Measurements from ENCODE around the gene ACTN2.

Gene ACTN2

DNA sequence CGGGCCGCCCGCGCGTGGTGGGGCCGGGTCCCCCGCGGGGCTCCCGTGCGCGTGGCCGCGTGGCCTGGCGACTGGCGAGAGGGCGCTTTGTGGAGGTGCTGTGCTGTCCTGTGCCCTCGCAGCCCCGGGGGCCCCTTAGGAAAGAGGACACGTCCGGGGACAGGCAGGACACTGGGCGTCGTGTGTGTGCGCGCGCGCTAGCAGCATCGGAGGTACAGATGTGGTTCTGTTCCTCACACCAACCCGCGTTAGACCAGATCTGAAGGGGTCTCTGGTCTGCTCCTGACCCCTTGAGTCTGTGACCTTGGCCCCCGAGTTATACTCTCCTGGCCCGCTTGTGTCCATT lies 489 bp downstream of the ACTN2 start:
- Histone ChIP-seq H3K9me3 (ENCODE audit: insufficient read depth, low read depth, low read length) (no peaks in the 10 kb centered on the region), H3K9me2 (replicated peaks; ENCODE audit: low read depth, low read length) (no peaks in the 10 kb centered on the region), H2AFZ (ENCODE audit: low read length) (no peak overlapping the region), H3K79me2 (ENCODE audit: insufficient read depth, low read length) (no peaks in the 10 kb centered on the region), H3K4me1 (ENCODE audit: insufficient read depth, low read length, poor library complexity, severe bottlenecking) (no peaks in the 10 kb centered on the region), H3K36me3 (ENCODE audit: insufficient read depth, low read length) (no peaks in the 10 kb centered on the region), H3K9ac (ENCODE audit: low read depth, low read length, poor library complexity, severe bottlenecking) (no peak overlapping the region), H3K27me3 (ENCODE audit: insufficient read depth, low read length, poor library complexity, severe bottlenecking) (no peaks in the 10 kb centered on the region), H3F3A (ENCODE audit: low read depth) (no peaks in the 10 kb centered on the region), H3K4me3 (ENCODE audit: low read length, poor library complexity, severe bottlenecking) (no peak overlapping the region), H3K4me2 (ENCODE audit: low read depth, low read length, poor library complexity, severe bottlenecking) (no peak overlapping the region), H4K20me1 (ENCODE audit: insufficient read depth, low read length, poor library complexity, severe bottlenecking) (no peaks in the 10 kb centered on the region)
- TF ChIP-seq, protein P1, sequence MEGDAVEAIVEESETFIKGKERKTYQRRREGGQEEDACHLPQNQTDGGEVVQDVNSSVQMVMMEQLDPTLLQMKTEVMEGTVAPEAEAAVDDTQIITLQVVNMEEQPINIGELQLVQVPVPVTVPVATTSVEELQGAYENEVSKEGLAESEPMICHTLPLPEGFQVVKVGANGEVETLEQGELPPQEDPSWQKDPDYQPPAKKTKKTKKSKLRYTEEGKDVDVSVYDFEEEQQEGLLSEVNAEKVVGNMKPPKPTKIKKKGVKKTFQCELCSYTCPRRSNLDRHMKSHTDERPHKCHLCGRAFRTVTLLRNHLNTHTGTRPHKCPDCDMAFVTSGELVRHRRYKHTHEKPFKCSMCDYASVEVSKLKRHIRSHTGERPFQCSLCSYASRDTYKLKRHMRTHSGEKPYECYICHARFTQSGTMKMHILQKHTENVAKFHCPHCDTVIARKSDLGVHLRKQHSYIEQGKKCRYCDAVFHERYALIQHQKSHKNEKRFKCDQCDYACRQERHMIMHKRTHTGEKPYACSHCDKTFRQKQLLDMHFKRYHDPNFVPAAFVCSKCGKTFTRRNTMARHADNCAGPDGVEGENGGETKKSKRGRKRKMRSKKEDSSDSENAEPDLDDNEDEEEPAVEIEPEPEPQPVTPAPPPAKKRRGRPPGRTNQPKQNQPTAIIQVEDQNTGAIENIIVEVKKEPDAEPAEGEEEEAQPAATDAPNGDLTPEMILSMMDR (conservative IDR thresholded peaks at IDR 0.05; ENCODE audit: low read length), result no peak
- no peak for TF ChIP-seq EZH2phosphoT487 (IDR thresholded peaks at IDR 0.05; ENCODE audit: borderline replicate concordance)

DNA sequence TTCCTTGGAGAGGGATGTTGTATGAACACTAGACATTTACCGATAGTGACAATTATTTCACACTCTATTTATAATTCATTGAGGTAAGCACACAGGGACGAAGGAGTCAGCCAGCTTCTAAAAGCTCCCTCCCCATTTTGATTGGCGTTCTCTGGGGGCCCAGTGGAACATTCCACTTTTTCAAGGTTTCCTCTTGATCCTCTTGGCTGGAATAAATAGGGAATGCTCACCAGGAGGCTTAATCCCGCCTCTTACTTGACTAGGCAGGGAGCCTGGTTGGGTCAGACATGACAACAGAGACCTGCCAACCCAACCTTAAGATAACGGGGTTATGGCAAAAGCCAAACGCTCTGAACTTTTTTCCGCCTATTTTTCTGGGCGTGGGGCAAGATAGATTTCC lies 974 bp downstream of the ACTN2 start:
- no peaks in the 10 kb centered on the region for H3K9me2 ChIP-seq (replicated peaks; ENCODE audit: low read depth, low read length)
- H3K9ac ChIP-seq (ENCODE audit: low read depth, low read length, poor library complexity, severe bottlenecking), result no peak overlapping the region
- no peak overlapping the region for H3K4me3 ChIP-seq (ENCODE audit: low read length, poor library complexity, severe bottlenecking)
- H4K20me1 ChIP-seq (ENCODE audit: insufficient read depth, low read length, poor library complexity, severe bottlenecking), result no peaks in the 10 kb centered on the region
- H3K36me3 ChIP-seq (ENCODE audit: insufficient read depth, low read length), result no peaks in the 10 kb centered on the region
- H3K79me2 ChIP-seq (ENCODE audit: insufficient read depth, low read length), result no peaks in the 10 kb centered on the region
- TF ChIP-seq, protein P1 (conservative IDR thresholded peaks at IDR 0.05; ENCODE audit: low read length), result no peak
- TF ChIP-seq EZH2phosphoT487 (IDR thresholded peaks at IDR 0.05; ENCODE audit: borderline replicate concordance), result no peak
- no peaks in the 10 kb centered on the region for H3K27me3 ChIP-seq (ENCODE audit: insufficient read depth, low read length, poor library complexity, severe bottlenecking)
- no peaks in the 10 kb centered on the region for H3K4me1 ChIP-seq (ENCODE audit: insufficient read depth, low read length, poor library complexity, severe bottlenecking)
- H2AFZ ChIP-seq (ENCODE audit: low read length), result no peak overlapping the region
- no peaks in the 10 kb centered on the region for H3F3A ChIP-seq (ENCODE audit: low read depth)
- no peaks in the 10 kb centered on the region for H3K9me3 ChIP-seq (ENCODE audit: insufficient read depth, low read depth, low read length)
- no peak overlapping the region for H3K4me2 ChIP-seq (ENCODE audit: low read depth, low read length, poor library complexity, severe bottlenecking)

DNA sequence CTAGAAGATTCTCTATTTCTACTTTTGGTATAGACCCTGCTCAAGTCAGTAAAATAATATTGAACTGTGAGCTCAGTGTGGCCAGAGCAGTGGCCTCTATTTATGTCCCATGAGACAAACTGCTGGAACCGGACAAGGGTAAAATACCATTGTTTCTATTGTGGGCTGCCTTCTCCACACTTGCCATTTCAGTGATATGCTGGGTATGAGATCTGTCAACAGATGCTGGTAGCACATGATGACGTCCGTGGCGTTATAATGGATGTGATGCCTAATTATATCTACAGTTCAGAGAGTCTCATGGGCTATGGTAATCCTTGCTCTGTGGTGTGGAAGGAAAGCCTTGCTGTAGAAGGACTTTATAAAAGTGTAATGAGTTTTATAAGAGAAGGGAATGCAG lies 2.4 kb downstream of the ACTN2 start:
- Histone ChIP-seq H3K27me3 (ENCODE audit: insufficient read depth, low read length, poor library complexity, severe bottlenecking) (no peaks in the 10 kb centered on the region), H3F3A (ENCODE audit: low read depth) (no peaks in the 10 kb centered on the region), H3K4me1 (ENCODE audit: insufficient read depth, low read length, poor library complexity, severe bottlenecking) (no peaks in the 10 kb centered on the region), H3K9me2 (replicated peaks; ENCODE audit: low read depth, low read length) (no peaks in the 10 kb centered on the region), H3K4me2 (ENCODE audit: low read depth, low read length, poor library complexity, severe bottlenecking) (no peak overlapping the region), H3K9me3 (ENCODE audit: insufficient read depth, low read depth, low read length) (no peaks in the 10 kb centered on the region), H2AFZ (ENCODE audit: low read length) (no peak overlapping the region), H3K9ac (ENCODE audit: low read depth, low read length, poor library complexity, severe bottlenecking) (no peak overlapping the region), H3K4me3 (ENCODE audit: low read length, poor library complexity, severe bottlenecking) (no peak overlapping the region), H4K20me1 (ENCODE audit: insufficient read depth, low read length, poor library complexity, severe bottlenecking) (no peaks in the 10 kb centered on the region), H3K79me2 (ENCODE audit: insufficient read depth, low read length) (no peaks in the 10 kb centered on the region), H3K36me3 (ENCODE audit: insufficient read depth, low read length) (no peaks in the 10 kb centered on the region)
- TF ChIP-seq, protein P1 (conservative IDR thresholded peaks at IDR 0.05; ENCODE audit: low read length), result no peak
- TF ChIP-seq EZH2phosphoT487 (IDR thresholded peaks at IDR 0.05; ENCODE audit: borderline replicate concordance), result no peak

Measured in Loucy (cell line).